ENCODE measurements around the gene KCNT2.

DNA sequence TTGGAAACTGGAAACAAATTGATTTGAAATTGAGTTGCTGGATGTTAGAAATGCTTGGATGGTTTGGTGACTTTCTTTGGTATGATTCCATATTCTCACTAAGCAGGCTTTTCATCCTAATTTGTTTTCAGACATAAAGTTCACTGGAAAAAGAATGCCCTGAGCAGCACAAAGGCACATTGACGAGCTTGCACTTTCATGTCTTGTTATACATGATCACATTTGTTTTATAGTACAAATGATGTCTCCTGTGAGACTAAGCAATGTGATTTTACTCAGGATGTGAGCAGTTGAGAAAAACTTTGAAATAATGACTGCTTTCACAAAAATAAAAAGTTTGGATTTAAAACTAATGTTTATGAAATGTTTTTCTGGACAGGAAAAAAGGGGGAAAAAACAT, 63.6 kb downstream of the KCNT2 start:
- TF ChIP-seq, protein P1, sequence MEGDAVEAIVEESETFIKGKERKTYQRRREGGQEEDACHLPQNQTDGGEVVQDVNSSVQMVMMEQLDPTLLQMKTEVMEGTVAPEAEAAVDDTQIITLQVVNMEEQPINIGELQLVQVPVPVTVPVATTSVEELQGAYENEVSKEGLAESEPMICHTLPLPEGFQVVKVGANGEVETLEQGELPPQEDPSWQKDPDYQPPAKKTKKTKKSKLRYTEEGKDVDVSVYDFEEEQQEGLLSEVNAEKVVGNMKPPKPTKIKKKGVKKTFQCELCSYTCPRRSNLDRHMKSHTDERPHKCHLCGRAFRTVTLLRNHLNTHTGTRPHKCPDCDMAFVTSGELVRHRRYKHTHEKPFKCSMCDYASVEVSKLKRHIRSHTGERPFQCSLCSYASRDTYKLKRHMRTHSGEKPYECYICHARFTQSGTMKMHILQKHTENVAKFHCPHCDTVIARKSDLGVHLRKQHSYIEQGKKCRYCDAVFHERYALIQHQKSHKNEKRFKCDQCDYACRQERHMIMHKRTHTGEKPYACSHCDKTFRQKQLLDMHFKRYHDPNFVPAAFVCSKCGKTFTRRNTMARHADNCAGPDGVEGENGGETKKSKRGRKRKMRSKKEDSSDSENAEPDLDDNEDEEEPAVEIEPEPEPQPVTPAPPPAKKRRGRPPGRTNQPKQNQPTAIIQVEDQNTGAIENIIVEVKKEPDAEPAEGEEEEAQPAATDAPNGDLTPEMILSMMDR (IDR thresholded peaks at IDR 0.05) = no peak
- TF ChIP-seq POLR2A (IDR thresholded peaks at IDR 0.05) = no peak

Measured in thyroid gland (tissue), 4 donors.